Measurements from ENCODE around the gene TRMU. TPM values are rescaled to one million over a fixed set of nuclear protein-coding genes. Genes with fewer than 3 reads are reported as not detected.

The TRMU gene
- total RNA-seq, 1 experiment from 2014 or later, result 46.6 TPM

DNA sequence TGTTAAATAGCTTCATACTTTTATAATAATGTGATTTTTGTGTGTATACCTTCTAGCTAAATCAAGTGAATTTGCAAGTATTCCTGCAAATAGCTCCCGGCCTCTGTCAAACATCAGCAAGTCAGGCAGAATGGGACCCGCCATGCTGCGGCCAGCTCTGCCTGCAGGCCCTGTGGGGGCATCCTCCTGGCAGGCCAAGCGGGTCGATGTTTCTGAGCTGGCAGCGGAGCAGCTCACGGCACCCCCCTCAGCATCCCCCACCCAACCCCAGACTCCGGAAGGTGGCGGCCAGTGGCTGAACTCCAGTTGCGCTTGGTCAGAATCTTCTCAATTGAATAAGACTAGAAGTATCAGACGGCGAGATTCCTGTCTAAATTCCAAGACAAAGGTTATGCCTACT is 19.5 kb upstream of the TRMU start:
- CTCF ChIA-PET, result interaction anchor here (0.6 to 11.2 kb wide), 19 partner anchors 11 to 321 kb away, joined by 3 to 157 read pairs (median 5); partner anchors contain the start of gene TRMU
- POLR2A ChIA-PET, result interaction anchor here (0.7 to 1.9 kb wide), 2 partner anchors 14 to 19 kb away, joined by 3 to 4 read pairs; partner anchors contain the start of gene TRMU
- no TSS peak for BruUV-seq (replicated peaks)
- TF ChIP-seq, protein P1, sequence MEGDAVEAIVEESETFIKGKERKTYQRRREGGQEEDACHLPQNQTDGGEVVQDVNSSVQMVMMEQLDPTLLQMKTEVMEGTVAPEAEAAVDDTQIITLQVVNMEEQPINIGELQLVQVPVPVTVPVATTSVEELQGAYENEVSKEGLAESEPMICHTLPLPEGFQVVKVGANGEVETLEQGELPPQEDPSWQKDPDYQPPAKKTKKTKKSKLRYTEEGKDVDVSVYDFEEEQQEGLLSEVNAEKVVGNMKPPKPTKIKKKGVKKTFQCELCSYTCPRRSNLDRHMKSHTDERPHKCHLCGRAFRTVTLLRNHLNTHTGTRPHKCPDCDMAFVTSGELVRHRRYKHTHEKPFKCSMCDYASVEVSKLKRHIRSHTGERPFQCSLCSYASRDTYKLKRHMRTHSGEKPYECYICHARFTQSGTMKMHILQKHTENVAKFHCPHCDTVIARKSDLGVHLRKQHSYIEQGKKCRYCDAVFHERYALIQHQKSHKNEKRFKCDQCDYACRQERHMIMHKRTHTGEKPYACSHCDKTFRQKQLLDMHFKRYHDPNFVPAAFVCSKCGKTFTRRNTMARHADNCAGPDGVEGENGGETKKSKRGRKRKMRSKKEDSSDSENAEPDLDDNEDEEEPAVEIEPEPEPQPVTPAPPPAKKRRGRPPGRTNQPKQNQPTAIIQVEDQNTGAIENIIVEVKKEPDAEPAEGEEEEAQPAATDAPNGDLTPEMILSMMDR (IDR thresholded peaks at IDR 0.05; ENCODE audit: unreplicated experiment), result no peak
- Mint-ChIP-seq H3K9me3 (ENCODE audit: unreplicated experiment) (no peaks in the 10 kb centered on the region), H3K36me3 (ENCODE audit: insufficient read depth, unreplicated experiment) (peaks cover 18% of the 10 kb centered on the region), H3K4me1 (ENCODE audit: insufficient read depth, unreplicated experiment) (no peaks in the 10 kb centered on the region), H3K27ac (ENCODE audit: low read depth, unreplicated experiment) (no peak overlapping the region), H3K4me3 (ENCODE audit: unreplicated experiment) (no peak overlapping the region), H3K27me3 (ENCODE audit: insufficient read depth, unreplicated experiment) (no peaks in the 10 kb centered on the region)
- DNase-seq (ENCODE audit: unreplicated experiment), result no peak
- intact Hi-C loops (cut with micrococcal nuclease), result loop anchor here (2.0 kb wide), 1 partner anchor 309 kb away; no protein-coding TSS in a partner anchor

DNA sequence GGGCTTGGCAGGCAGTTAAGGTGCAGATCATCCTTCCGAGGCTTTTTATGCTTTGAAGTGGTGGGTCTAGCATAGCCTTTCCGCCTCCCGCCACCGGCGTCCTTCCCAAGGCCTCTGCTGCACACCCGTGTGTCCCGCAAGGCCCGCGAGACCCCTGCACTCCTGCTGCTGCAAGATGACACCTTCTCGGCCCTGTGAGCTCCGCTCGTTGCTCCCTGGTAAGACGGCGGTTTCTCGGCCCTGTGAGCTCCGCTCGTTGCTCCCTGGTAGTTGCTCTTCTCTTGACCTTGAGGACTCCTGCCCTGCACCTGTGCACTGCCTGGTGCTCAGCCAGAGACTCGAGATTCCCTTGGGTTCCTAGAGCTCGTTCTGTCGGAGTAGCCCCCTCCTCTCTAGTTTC is 17.9 kb upstream of the TRMU start:
- Mint-ChIP-seq H3K27me3 (ENCODE audit: insufficient read depth, unreplicated experiment) (no peaks in the 10 kb centered on the region), H3K4me1 (ENCODE audit: insufficient read depth, unreplicated experiment) (no peaks in the 10 kb centered on the region), H3K4me3 (ENCODE audit: unreplicated experiment) (no peak overlapping the region), H3K9me3 (ENCODE audit: unreplicated experiment) (no peaks in the 10 kb centered on the region), H3K36me3 (ENCODE audit: insufficient read depth, unreplicated experiment) (peaks cover 18% of the 10 kb centered on the region), H3K27ac (ENCODE audit: low read depth, unreplicated experiment) (no peak overlapping the region)
- ChIA-PET CTCF (interaction anchor here (0.8 to 11.2 kb wide), 4 partner anchors 114 to 323 kb away, joined by 3 to 157 read pairs (median 12); no protein-coding TSS in a partner anchor), POLR2A (no interaction called here)
- DNase-seq (ENCODE audit: unreplicated experiment), result no peak
- TF ChIP-seq, protein P1 (IDR thresholded peaks at IDR 0.05; ENCODE audit: unreplicated experiment), result no peak
- intact Hi-C loops (cut with micrococcal nuclease), result no loop called here
- BruUV-seq (replicated peaks), result no TSS peak

- H3K27ac Mint-ChIP-seq (ENCODE audit: low read depth, unreplicated experiment), result no peak overlapping the region
- TF ChIP-seq, protein P1 (IDR thresholded peaks at IDR 0.05; ENCODE audit: unreplicated experiment), result no peak
- peaks cover 18% of the 10 kb centered on the region for H3K36me3 Mint-ChIP-seq (ENCODE audit: insufficient read depth, unreplicated experiment)
- ChIA-PET CTCF (interaction anchor here (0.5 to 11.2 kb wide), 7 partner anchors 12 to 1085 kb away, joined by 3 to 157 read pairs (median 4); no protein-coding TSS in a partner anchor), POLR2A (no interaction called here)
- no peaks in the 10 kb centered on the region for H3K27me3 Mint-ChIP-seq (ENCODE audit: insufficient read depth, unreplicated experiment)
- no TSS peak for BruUV-seq (replicated peaks)
- intact Hi-C loops (cut with micrococcal nuclease), result no loop called here
- no peak for DNase-seq (ENCODE audit: unreplicated experiment)
- no peaks in the 10 kb centered on the region for H3K4me1 Mint-ChIP-seq (ENCODE audit: insufficient read depth, unreplicated experiment)
- H3K9me3 Mint-ChIP-seq (ENCODE audit: unreplicated experiment), result no peaks in the 10 kb centered on the region
- H3K4me3 Mint-ChIP-seq (ENCODE audit: unreplicated experiment), result no peak overlapping the region
These were observed 16.9 kb upstream of the TRMU start for GRCh38 chr22:46318576-46318975.

DNA sequence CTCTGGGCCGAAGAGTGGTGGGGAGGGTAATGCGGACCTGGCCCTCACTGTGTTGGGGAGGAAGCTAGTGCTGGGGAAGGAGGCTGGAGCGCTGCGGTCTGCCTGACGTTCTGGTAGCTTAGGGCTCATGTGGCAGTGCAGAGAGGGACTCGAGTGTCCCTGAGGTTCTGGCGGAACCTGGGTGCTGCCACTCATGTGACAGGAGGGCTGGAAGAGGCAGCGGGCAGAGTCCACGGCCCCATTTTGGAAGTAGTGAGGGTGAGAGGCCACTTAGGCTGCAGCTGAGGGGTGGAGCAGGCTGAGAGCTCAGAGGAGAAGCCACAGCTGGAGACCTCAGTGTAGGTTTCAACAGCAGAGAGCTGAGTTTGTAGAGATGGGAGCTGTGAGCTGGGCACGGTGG is 16.2 kb upstream of the TRMU start:
- H3K36me3 Mint-ChIP-seq (ENCODE audit: insufficient read depth, unreplicated experiment), result peaks cover 23% of the 10 kb centered on the region
- BruUV-seq (replicated peaks), result no TSS peak
- intact Hi-C loops (cut with micrococcal nuclease), result no loop called here

More for the DNA sequence above, 16.2 kb upstream of the TRMU start:
- no peak for DNase-seq (ENCODE audit: unreplicated experiment)
- H3K9me3 Mint-ChIP-seq (ENCODE audit: unreplicated experiment), result no peaks in the 10 kb centered on the region
- POLR2A ChIA-PET, result no interaction called here
- H3K4me1 Mint-ChIP-seq (ENCODE audit: insufficient read depth, unreplicated experiment), result no peaks in the 10 kb centered on the region
- H3K27me3 Mint-ChIP-seq (ENCODE audit: insufficient read depth, unreplicated experiment), result no peaks in the 10 kb centered on the region
- peak overlapping the region; percentile 37 for H3K27ac Mint-ChIP-seq (ENCODE audit: low read depth, unreplicated experiment)
- CTCF ChIA-PET, result interaction anchor here (0.6 to 11.2 kb wide), 3 partner anchors 198 to 324 kb away, joined by 3 to 157 read pairs (median 18); no protein-coding TSS in a partner anchor
- no peak overlapping the region for H3K4me3 Mint-ChIP-seq (ENCODE audit: unreplicated experiment)
- TF ChIP-seq, protein P1 (IDR thresholded peaks at IDR 0.05; ENCODE audit: unreplicated experiment), result no peak
